Epithelial cell of proximal tubule (primary cell): Measurements from ENCODE around the gene MUC6. TPM values are rescaled to one million over a fixed set of nuclear protein-coding genes. Genes with fewer than 3 reads are reported as not detected.

Experiments
- DNase-seq: peaks from one replicate; pipeline ENCODE4 v3.0.0-alpha.2; 2011; ENCODE audit warnings: low read depth
- H3K4me3 ChIP-seq: 2 replicates; pipeline ENCODE4 v1.5.1; 2011; ENCODE audit warnings: low read depth, mild to moderate bottlenecking, low read length
- total RNA-seq: library from RNA; depleted of rRNA; stranded (reverse); fragments of >200 nt; gene quantifications from 2 replicates; pipeline ENCODE4 v1.2.3, GENCODE V29; 2015
- TF ChIP-seq, protein P1 (sequence below): conservative IDR thresholded peaks from 2 replicates; pipeline ENCODE4 v1.5.1; 2012; ENCODE audit warnings: low read depth, mild to moderate bottlenecking, low read length

Gene MUC6
- total RNA-seq, 1 donor from 2014 or later: not detected

DNA sequence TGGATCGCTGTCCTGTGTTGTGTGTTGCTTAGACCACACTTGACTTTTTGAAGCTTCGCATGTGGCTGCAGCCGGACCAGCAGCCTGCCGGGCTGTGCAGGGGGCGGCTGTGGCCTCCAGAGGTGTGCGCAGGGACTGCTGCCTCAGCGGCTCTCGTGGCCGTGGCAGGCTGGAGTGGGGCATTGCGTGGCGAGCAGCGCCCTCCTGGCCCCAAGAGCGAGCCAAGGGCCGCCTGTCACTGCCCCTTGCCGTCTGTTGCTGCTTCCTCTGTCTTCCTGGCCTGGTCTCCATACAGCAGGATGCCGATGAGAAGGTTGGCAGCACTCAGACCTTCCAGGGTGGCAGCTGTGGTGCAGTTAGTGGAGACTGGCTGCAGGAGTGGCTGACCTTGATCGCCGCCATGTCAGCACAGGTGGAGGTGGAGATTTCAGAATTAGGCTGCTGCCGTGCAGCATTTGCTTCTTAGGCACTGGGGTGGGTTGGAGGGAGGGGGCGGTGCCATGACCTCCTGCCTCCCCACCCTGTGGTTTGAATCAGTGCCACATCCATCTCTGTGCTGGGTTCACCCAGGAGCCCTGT lies 34.0 kb downstream of the MUC6 start:
- TF ChIP-seq, protein P1, sequence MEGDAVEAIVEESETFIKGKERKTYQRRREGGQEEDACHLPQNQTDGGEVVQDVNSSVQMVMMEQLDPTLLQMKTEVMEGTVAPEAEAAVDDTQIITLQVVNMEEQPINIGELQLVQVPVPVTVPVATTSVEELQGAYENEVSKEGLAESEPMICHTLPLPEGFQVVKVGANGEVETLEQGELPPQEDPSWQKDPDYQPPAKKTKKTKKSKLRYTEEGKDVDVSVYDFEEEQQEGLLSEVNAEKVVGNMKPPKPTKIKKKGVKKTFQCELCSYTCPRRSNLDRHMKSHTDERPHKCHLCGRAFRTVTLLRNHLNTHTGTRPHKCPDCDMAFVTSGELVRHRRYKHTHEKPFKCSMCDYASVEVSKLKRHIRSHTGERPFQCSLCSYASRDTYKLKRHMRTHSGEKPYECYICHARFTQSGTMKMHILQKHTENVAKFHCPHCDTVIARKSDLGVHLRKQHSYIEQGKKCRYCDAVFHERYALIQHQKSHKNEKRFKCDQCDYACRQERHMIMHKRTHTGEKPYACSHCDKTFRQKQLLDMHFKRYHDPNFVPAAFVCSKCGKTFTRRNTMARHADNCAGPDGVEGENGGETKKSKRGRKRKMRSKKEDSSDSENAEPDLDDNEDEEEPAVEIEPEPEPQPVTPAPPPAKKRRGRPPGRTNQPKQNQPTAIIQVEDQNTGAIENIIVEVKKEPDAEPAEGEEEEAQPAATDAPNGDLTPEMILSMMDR: no peak
- no peak overlapping the region for H3K4me3 ChIP-seq
- no peak for DNase-seq

DNA sequence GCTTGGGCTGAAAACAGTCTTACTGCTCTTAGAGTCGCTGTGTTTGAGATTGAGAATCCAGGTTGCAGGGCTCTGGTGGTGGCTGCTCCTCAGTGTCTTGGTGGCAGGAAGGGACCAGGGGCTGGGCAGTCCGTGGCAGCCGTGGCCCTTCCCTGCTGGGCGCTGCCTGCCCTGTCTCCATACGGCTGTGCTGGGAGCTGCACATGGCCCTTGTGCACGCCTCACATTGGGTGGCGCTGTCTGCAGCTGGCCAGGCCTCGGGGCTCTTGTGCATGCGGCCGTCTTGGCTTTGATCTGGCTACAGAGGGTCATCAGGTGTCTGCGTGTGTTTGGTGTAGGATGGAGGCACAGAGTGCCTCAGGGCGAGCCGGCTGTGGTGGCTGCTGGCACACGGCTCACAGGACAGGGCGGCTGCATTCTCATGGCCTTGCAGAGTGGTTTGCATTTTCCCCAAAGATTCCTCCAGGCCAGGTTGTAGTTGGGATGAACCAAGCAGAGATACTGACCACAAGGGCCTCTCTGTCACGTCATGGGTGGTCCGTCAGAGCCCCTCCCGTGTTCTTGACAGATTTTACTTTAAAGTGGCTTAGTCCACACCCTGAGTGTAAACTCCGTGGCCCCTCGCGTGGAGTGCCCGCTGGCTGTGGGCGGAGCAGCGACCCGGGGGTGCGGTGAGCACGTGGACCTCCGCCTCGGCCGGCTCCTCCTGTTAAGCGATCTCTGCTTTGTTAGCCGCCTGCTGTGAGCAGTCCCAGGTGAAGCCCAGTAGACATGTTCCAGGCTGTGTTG lies 34.7 kb downstream of the MUC6 start:
- TF ChIP-seq, protein P1: no peak

DNA sequence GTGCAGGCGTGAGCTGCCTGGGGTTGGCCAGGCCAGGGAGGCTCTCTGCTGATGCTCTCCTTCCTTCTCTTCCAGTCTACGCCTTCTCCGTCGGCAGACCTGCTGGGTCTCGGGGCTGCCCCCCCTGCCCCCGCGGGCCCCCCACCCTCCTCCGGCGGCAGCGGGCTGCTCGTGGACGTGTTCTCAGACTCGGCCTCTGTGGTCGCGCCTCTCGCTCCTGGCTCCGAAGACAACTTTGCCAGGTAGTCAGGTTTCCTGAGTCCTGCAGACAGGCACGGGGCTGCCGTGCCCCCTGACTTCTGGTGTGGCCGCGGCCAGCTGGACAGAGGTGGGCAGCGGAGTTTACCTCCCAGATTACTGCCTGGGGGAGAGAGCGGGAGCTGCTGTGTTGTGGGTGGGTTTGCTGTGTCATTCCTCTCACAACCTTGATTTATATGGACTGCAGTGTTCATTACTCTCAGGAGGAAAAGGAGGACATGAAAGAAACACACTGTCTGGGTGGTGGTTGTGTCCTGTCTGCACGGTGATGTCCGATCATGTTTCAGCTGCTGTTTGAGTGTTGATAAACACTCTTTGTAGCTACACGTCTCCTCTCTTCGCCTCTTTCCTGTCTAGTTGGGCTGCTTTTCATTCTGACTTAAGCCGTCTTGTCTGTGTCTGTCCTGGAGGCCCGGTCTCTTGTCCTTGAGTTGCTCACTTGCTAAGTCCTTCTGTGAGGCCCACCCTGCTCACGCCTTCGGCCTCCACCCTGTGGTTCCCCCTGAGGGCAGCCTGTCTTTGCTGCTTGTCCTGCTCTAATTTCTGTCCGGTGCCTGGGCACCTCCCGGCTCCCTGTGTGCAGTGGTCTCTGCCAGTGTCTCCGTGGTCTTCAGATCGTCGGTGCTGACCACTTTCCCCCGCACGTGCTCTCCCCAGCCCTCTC lies 35.9 kb downstream of the MUC6 start:
- no peak overlapping the region for H3K4me3 ChIP-seq
- no peak for DNase-seq
- TF ChIP-seq, protein P1: no peak

More for the DNA sequence above, 34.7 kb downstream of the MUC6 start:
- no peak overlapping the region for H3K4me3 ChIP-seq
- no peak for DNase-seq

DNA sequence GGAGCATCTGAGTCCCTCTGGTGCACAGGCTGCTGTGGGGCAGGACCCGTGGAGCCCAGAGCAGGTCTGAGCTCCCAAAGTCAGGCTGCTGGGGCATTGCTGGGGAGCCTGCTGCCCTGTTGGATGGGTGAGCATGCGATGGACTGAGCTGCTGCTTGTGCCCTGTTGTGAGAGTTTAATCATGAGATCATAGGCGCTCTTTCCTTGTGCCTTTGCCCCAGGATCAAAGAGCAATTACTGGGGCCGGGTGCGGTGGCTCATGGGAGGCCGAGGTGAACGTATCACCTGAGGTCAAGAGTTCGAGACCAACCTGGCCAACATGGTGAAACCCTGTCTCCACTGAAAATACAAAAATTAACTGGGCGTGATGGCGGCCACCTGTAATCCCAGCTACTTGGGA lies 37.5 kb downstream of the MUC6 start:
- no peak for DNase-seq
- TF ChIP-seq, protein P1: no peak
- no peak overlapping the region for H3K4me3 ChIP-seq

DNA sequence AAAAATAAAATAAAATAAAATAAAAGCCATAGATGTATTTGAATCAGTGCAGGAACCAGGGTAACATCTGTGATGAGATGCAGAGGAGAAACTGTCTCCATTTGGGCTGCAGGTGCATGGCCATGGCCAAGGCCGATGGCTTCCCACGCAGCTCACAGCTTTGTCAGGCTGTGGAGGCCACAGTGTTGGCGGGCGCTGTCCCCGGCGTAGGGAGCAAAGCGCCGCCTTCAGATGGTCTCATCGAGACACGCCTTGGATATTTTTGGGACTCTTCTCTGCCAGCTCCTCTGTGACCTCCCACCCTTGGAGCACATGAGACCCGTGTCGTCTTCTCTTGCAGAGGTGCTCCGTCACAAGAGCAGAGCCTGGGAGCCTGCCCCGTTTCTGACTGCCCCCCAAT lies 38.6 kb downstream of the MUC6 start:
- H3K4me3 ChIP-seq: no peak overlapping the region
- TF ChIP-seq, protein P1: no peak
- DNase-seq: no peak

DNA sequence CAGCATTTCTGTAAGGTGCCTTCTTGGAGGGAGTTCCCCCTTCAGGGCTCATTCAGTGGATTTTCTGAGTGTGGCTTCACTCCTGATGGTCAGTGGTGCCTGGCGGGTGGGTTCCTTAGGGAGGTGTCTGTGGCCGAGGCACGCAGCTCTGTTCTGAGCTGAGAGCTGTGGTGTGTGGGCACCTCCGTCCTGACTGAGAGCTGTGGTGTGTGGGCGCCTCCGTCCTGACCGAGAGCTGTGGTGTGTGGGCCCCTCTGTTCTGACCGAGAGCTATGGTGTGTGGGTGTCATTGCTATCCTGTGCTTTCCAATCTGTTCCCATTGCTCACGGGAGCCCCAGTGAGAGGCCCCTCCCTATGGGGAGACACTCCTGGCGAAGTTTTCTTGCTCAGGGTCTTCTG lies 39.8 kb downstream of the MUC6 start:
- TF ChIP-seq, protein P1: no peak
- H3K4me3 ChIP-seq: no peak overlapping the region
- DNase-seq: no peak
